Heart left ventricle (tissue), 16 donors: ENCODE measurements around the gene UTP18. TPM values are rescaled to one million over a fixed set of nuclear protein-coding genes. Genes with fewer than 3 reads are reported as not detected.

Source experiments
- ATAC-seq, 4 donors: fragments of 200-7000 bp; cut with Tn5 transposase; one replicate each; pipeline ENCODE4 v1.9.1; 2020 to 2022; ENCODE audit warnings: moderate library complexity in 4 of 4, mild to moderate bottlenecking in 3 of 4, moderate number of reproducible peaks in 1 of 4
- DNase-seq, 5 donors: peaks; one replicate each; pipeline ENCODE4 v3.0.0-alpha.2; 2020
- H3K27ac ChIP-seq, 12 donors: fragments of 200-600 bp; sonication (generic) in 4 of 12; one replicate each; pipeline versions ENCODE4 v1.5.0 to v1.8.0; 2016 to 2022; ENCODE audit warnings: mild to moderate bottlenecking in 2 of 12
- H3K27me3 ChIP-seq, 9 donors: fragments of 200-600 bp; sonication (generic) in 2 of 9; one replicate each; pipeline versions ENCODE4 v1.5.1 to v1.8.0; 2016 to 2022; ENCODE audit warnings: mild to moderate bottlenecking in 3 of 9
- H3K36me3 ChIP-seq, 9 donors: fragments of 200-600 bp; sonication (generic) in 2 of 9; one replicate each; pipeline versions ENCODE4 v1.5.0 to v1.8.0; 2018 to 2022; ENCODE audit warnings: mild to moderate bottlenecking in 2 of 9
- H3K4me1 ChIP-seq, 12 donors: fragments of 200-600 bp; sonication (generic) in 4 of 12; one replicate each; pipeline versions ENCODE4 v1.5.0 to v1.8.0; 2016 to 2022; ENCODE audit warnings: mild to moderate bottlenecking in 3 of 12
- H3K4me3 ChIP-seq, 12 donors: fragments of 200-600 bp; sonication (generic) in 4 of 12; one replicate each; pipeline versions ENCODE4 v1.5.0 to v1.8.0; 2017 to 2022; ENCODE audit warnings: mild to moderate bottlenecking in 9 of 12, moderate library complexity in 4 of 12
- H3K9me3 ChIP-seq, 12 donors: fragments of 200-600 bp; sonication (generic) in 4 of 12; one replicate each; pipeline versions ENCODE4 v1.5.0 to v1.8.0; 2016 to 2022; ENCODE audit warnings: mild to moderate bottlenecking in 1 of 12
- CTCF ChIP-seq, 12 donors: fragments of 200-600 bp; sonication (generic) in 4 of 12; IDR thresholded peaks; one replicate each; pipeline versions ENCODE4 v1.5.0 to v1.8.0; 2018 to 2022; ENCODE audit warnings: antibody characterized with exemption in 12 of 12, mild to moderate bottlenecking in 5 of 12
- POLR2A ChIP-seq, 2 donors: fragments of 450-650 bp; IDR thresholded peaks; one replicate each; pipeline ENCODE4 v1.6.1; 2017; ENCODE audit warnings: antibody characterized with exemption in 2 of 2, mild to moderate bottlenecking in 2 of 2, moderate library complexity in 2 of 2
- WGBS, 4 donors: extraction: QIAGEN DNeasy Blood & Tissue Kit in 2 of 4; methylation state at CpG; one replicate each; pipeline versions ENCODE4 v1.1.5 to v1.1.7; 2013 to 2018; 5-methylcytosine and 5-hydroxymethylcytosine counted together
- intact Hi-C, 10 donors: fragments of 100-400 bp; cut with DNase I; formaldehyde crosslinking; loops; one replicate each; pipeline versions ENCODE4 v1.11.1 to v1.14.2; 2022
- polyA plus RNA-seq, 2 donors: library from polyadenylated mRNA; stranded (reverse); fragments of 200-250 nt; gene quantifications; one replicate each; pipeline ENCODE4 v1.2.3, GENCODE V29; 2013
- total RNA-seq, 9 donors: library from RNA; depleted of rRNA in 2 of 9; stranded (reverse); fragments of >200 nt in 2 of 9; fragmentation: NEBNext Ultra II Directional in 3 of 9; extraction: Animal tissue kit (Norgen Biotek cat#: 25700) in 3 of 9; gene quantifications; one replicate each; pipeline versions ENCODE4 v1.1.0 to v1.2.4, GENCODE V29; 2016 to 2023
- donor health status: ischemic (EF 13 %, LVEDD 7.1; RV severe dilation, severe dysfunction).
- donor health status: healthy with polysubstance abuse.
- donor health status: DM: no; HTN: yes; CAD: no.
- donor health status: DM: no; HTN: no; CAD: no.
- donor health status: ischemic (EF 25% LVEDD 6.9; RV normal size, moderate dysfunction).
- donor health status: ischemic (EF 25% LVEDD 5.7; RV mildly dilated, moderate dysfunction).
- donor health status: healthy.
- donor health status: DM: yes; HTN: yes; CAD: no.
- donor health status: ischemic (EF 35%, LVEDD 5.7; RV mildly dilated, moderate dysfunction).
- donor health status: nonischemic (EF 11% LVEDD 7.7; RV severe dilation, severe dysfunction).
- donor health status: DM: yes; HTN: yes; CAD: no.
- donor health status: PGD.
- donor health status: ischemic (EF 29% LVEDD 5.4; RV normal size, mild dysfunction).
- donor health status: nonischemic (EF 23%, LVEDD 6.1; RV moderate dilation, normal function).

Gene UTP18
- total and polyA plus RNA-seq, 11 donors, result 5.3 to 16.7 (median 8.1) TPM

- intact Hi-C loops, result no loop called here
Measured at GRCh38 chr17:51335006-51335590, 74.8 kb downstream of the UTP18 start.

DNA sequence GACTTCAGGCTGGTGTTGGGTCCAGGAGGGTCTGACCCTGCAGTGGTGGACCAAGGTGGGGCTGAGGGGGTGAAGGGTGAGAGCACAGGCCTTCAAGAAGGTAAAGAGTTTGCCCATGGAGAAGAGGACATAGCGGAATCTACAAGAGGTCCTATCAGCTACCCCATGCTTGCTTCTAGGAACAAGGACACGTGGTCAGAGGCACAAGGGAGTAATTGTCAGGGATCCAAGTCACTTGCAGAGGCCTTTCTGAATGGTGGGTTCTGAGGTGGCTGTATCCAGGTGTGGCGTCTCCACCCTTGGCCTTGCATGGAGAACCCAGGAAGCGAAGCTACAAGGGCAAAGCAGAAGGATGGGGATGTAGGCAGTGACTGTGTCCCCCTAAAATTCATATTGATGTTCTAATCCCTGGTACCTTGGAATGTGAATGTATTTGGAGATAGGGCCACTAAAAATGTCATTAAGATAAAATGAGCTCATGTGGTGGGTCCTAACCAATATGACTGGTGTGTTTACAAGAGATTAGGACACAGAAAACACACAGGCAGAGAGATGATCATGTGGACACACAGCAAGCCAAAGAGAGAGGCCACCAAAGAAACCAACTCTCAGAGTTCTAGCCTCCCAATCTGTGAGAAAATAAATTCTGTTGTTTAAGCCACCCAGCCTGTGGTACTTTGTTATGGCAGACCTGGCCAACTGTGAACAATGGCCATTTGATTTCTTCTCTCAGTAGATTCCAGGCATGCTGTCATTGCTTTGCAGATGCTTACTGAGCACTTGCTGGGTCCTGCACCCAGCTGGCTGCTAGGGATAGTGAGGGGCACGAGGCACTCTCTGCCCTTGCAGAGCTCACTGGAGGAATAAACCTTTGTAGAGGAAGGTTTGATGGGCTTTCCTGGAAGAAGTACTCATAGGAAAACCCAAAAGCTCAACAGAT is 75.8 kb downstream of the UTP18 start:
- intact Hi-C loops, result no loop called here
- H3K4me3 ChIP-seq, result no peak overlapping the region
- H3K36me3 ChIP-seq, result no peaks in the 10 kb centered on the region
- WGBS, 4 donors, result 62 to 75% (median 74%) methylated on average over 5 of the region's 5 CpGs
- no peaks in the 10 kb centered on the region for H3K9me3 ChIP-seq
- H3K27ac ChIP-seq, result no peak overlapping the region
- H3K4me1 ChIP-seq, result no peaks in the 10 kb centered on the region
- TF ChIP-seq CTCF (IDR thresholded peaks at IDR 0.05), result no peak
- no peak for TF ChIP-seq POLR2A (IDR thresholded peaks at IDR 0.05)
- ATAC-seq (no peak), DNase-seq (no peak)
- H3K27me3 ChIP-seq, result peaks cover 0 to 5% (median 0%) of the 10 kb centered on the region in 9 donors

More at GRCh38 chr17:51335006-51335590, 74.8 kb downstream of the UTP18 start:
- no peak for TF ChIP-seq CTCF (IDR thresholded peaks at IDR 0.05)
- TF ChIP-seq POLR2A (IDR thresholded peaks at IDR 0.05), result no peak
- WGBS, 4 donors, result 81 to 89% (median 85%) methylated on average over 3 of the region's 3 CpGs
- Histone ChIP-seq H3K4me3 (no peak overlapping the region), H3K9me3 (no peaks in the 10 kb centered on the region), H3K4me1 (no peaks in the 10 kb centered on the region), H3K36me3 (no peaks in the 10 kb centered on the region), H3K27me3 (peaks cover 0 to 5% (median 0%) of the 10 kb centered on the region in 9 donors), H3K27ac (no peak overlapping the region)
- DNase-seq (no peak), ATAC-seq (no peak)

GRCh38 chr17:51341457-51341856 is 81.1 kb downstream of the UTP18 start:
- intact Hi-C loops, result no loop called here
- Histone ChIP-seq H3K27ac (no peak overlapping the region), H3K4me3 (no peak overlapping the region), H3K9me3 (no peaks in the 10 kb centered on the region), H3K4me1 (no peaks in the 10 kb centered on the region), H3K27me3 (peaks cover 0 to 18% (median 0%) of the 10 kb centered on the region in 9 donors), H3K36me3 (no peaks in the 10 kb centered on the region)
- no peak for DNase-seq
- ATAC-seq, result no peak
- TF ChIP-seq CTCF (IDR thresholded peaks at IDR 0.05) (no peak), POLR2A (IDR thresholded peaks at IDR 0.05) (no peak)
- WGBS, 4 donors, result 88 to 95% (median 93%) methylated on average over 3 of the region's 3 CpGs

DNA sequence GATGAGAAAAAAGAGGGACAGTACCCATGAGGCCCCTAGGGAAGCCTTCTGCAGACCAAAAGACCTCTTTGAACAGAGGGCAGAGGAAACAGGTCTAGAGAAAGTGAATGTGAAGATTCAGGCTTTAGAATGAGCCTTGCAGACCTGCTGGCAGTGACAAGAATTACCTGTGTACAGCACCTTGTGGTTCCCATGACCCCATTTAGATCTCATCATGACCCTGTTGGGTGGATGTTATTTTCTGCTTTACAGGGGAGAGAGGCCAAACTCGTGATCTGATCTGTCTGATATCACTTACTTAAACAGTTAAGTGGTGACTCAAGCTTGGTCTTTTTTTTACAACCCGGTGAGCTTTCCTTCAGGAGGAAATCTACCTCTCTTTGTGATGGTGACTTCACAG is 81.9 kb downstream of the UTP18 start:
- no peak for ATAC-seq
- intact Hi-C loops, result no loop called here
- 40 to 58% (median 48%) methylated on average over 2 of the region's 2 CpGs for WGBS, 4 donors

More for the DNA sequence above, 81.9 kb downstream of the UTP18 start:
- TF ChIP-seq POLR2A (IDR thresholded peaks at IDR 0.05), result no peak
- TF ChIP-seq CTCF (IDR thresholded peaks at IDR 0.05), result no peak
- Histone ChIP-seq H3K27ac (no peak overlapping the region), H3K9me3 (no peaks in the 10 kb centered on the region), H3K36me3 (no peaks in the 10 kb centered on the region), H3K4me3 (no peak overlapping the region), H3K27me3 (peaks cover 0 to 24% (median 0%) of the 10 kb centered on the region in 9 donors), H3K4me1 (no peaks in the 10 kb centered on the region)
- DNase-seq, result no peak
